SIG-M5 treated with dmso at 0.1 percent for 504 hours (cell line): Measurements from ENCODE around the gene ANAPC1.
"Not testable (repeated sequence)": the region's sequence is repeated elsewhere in the genome, so short reads cannot be mapped to it uniquely, and the experiment has no call there.

Source experiments
- DNase-seq: peaks from one replicate; lab custom pipeline; 2025; ENCODE audit not compliant: unreplicated experiment; lab: John Stamatoyannopoulos, UW

The ANAPC1 gene

GRCh38 chr2:111830479-111830878 is 53.5 kb downstream of the ANAPC1 start:
- DNase-seq: not testable (repeated sequence)

DNA sequence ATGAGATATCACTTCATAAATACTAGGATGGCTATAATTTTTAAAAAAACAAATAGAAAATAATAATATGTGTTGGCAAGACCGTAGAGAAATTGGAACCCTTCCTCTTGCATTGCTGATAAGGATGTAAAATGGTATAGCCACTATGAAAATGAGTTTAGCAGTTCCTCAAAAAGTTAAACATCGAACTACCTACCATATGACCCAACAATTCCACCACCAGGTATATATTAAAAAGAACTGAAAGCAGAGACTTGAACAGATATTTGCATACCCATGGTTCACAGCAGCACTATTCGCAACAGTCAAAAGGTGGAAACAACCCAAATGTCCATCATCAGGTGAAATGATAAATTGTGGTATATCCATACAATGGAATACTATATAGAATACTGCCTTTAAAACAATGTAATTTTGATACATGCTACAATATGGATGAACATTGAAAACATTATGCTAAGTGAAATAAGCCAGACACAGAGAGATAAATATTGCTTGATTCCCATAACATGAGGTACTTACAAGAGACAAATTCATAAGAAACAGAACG is 55.7 kb downstream of the ANAPC1 start:
- not testable (repeated sequence) for DNase-seq

DNA sequence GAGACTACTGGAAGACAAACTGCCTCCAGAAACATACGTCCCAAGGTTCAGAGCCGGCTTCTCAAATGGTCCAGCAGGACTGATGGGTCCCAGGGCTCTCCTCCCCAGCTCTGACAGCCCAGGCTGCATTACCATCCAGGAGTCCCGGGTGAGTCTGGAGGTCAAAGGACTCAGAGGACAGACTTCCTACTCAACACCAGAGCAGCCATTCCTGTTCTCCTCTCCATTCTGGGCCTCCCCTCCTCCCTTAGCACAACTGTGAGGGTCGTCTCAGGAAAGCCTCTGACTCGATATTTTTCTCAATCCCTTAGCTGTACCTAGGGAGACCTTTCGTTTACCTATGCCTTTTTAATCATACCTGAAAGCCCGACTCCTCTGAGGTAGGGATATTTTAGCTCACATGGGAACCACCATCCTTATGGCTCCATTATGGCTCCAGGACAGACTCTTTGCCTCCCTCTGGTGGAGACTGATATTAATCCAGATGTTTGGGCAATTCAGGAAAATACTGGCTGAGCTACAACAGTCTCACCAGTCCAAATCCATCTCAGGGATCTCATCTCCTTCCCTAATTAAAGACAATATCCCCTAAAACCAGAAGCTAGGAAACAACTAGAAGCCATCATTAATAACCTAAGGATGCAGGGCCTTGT is 70.9 kb downstream of the ANAPC1 start:
- DNase-seq: not testable (repeated sequence)

DNA sequence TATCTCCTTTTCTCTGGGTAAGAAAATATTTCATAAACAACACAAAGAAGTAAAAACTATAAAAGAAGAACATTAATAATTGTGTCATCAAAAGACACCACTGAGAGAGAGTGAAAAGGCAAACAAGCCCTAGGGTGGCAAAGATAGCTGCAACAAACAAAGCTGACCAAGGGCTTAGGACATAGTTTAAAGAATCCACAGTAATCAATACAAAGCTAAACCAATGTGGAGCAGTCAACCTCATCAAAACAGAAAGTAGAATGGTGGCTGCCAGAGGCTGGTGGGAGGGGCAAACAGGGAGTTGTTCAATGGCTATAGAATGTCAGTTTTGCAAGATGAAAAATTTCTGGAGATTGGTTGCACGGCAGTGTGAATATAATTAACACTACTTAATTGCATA is 93.4 kb downstream of the ANAPC1 start:
- DNase-seq: not testable (repeated sequence)

GRCh38 chr2:111784081-111784480 is 99.9 kb downstream of the ANAPC1 start:
- DNase-seq: not testable (repeated sequence)

GRCh38 chr2:111782195-111782594 is 101.8 kb downstream of the ANAPC1 start:
- not testable (repeated sequence) for DNase-seq

- not testable (repeated sequence) for DNase-seq
These were observed 102.4 kb downstream of the ANAPC1 start for GRCh38 chr2:111781443-111782094.

GRCh38 chr2:111777155-111777554 is 106.8 kb downstream of the ANAPC1 start:
- DNase-seq: not testable (repeated sequence)

GRCh38 chr2:111776296-111776695 is 107.7 kb downstream of the ANAPC1 start:
- DNase-seq: not testable (repeated sequence)

GRCh38 chr2:111772180-111772579 is 111.8 kb downstream of the ANAPC1 start:
- DNase-seq: peak; percentile 1

DNA sequence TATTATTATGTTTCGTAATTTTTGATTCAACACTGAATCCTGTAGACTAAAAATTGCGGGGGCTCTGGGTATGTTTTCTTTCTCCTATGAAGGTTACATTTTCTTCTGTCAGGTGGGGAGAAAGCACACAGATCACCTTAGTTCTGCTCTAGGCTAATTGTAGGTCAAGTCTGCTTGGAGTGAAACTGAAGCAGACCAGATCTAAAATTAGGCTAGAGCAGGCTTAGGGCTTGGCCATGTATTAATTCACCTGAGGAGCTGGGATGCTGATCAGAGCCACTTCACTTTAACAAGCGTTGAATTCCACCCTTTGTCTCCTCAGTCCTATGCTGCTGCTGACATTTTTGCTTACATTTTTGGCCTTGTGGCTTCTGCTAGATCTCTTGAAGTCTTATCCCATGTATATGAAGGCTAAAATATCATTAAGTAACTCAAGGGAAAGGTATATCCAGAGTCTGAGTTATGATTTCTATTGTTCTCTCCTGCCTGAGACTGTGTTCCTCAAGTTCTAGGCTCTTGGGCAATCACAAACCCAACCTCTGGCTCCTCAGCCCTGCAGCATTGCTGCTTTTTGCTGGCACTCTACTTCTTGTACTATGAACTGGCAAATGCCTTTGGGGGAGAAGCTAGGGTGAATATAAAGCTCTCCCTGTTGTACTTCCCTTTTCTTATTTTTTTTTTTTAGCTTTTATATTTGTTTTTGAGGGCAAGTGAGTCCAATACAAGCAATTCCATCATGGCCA is 112.9 kb downstream of the ANAPC1 start:
- DNase-seq: not testable (repeated sequence)

- DNase-seq: not testable (repeated sequence)
These were observed 115.5 kb downstream of the ANAPC1 start for GRCh38 chr2:111768266-111769190.

DNA sequence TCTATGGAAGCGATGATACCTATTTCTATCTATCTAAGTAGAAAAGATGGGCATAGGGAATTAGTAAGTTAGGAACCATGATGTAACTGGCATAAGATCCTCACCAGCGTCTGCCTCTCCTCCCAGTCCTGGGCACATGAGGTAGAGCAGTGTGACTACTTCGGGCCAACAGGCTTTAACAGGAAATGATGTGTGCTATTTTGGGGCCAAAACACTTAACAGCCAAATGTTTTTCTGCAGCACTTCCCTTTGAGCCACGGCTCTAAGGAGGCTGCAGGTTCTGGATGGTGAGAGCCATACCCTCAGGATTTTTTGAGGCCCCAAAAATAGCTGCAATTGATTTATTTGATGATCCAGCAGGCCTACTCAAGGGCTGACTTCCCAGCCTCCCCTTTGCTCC is 116.9 kb downstream of the ANAPC1 start:
- DNase-seq: peak; percentile 40

GRCh38 chr2:111766295-111766694 is 117.7 kb downstream of the ANAPC1 start:
- DNase-seq: not testable (repeated sequence)

GRCh38 chr2:111764151-111764550 is 119.8 kb downstream of the ANAPC1 start:
- DNase-seq: not testable (repeated sequence)

DNA sequence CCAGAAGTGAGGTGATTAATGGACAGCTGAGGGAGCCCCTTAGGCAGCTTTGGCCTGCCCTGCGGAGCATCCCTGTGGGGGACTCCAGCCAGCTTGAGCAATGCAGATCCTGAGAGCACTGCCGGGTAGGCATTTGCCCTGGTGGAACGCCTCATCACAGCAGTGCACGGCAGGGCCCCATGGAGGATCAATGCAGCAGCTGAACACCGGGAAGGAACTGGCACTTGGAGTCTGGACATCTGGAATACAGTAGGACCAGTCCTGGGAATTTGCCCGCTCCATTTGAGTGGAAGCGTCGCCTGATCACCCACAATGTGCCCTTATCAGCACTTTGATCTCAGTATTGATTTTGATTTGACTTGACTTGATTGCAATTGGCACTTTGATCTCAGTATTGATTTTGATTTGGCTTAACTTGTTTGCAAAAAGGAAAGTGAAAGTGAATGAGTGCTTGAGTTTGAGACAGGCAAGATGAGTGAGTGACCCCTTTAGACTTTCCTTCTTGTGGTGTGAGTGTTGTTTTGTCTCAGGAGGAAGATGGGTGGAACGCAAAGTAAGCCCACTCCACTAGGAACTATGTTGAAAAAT is 123.2 kb downstream of the ANAPC1 start:
- not testable (repeated sequence) for DNase-seq

GRCh38 chr2:111752533-111752932 is 131.5 kb downstream of the ANAPC1 start:
- DNase-seq: not testable (repeated sequence)

DNA sequence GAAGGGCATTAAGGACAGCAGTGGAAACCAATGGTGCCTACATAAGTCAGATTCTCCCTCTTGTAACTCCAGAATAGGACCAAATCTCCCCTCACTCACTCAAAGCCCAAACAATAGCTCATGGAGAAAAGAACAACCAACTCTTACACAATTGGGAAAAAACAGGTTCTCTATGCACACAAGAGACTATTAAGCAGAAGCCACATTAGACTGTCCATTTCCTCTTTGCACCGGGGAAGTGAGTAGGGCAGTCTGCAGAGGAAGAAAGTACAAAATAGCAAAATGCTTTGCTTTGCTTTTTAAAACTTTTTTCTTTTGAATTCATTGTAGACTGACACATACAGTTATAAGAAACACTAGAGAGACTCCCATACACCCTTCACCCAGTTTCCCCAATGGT is 133.4 kb downstream of the ANAPC1 start:
- peak; percentile 1 for DNase-seq

GRCh38 chr2:111748429-111748828 is 135.6 kb downstream of the ANAPC1 start:
- not testable (repeated sequence) for DNase-seq
